LNCAP (cell line): ENCODE results near the gene MMAB.

Experiments
- TF ChIP-seq, protein P1 (sequence below): fragments of 450-650 bp; IDR thresholded peaks from 2 replicates; pipeline ENCODE4 v1.5.1; 2017; ENCODE audit warnings: mild to moderate bottlenecking

Gene MMAB

DNA sequence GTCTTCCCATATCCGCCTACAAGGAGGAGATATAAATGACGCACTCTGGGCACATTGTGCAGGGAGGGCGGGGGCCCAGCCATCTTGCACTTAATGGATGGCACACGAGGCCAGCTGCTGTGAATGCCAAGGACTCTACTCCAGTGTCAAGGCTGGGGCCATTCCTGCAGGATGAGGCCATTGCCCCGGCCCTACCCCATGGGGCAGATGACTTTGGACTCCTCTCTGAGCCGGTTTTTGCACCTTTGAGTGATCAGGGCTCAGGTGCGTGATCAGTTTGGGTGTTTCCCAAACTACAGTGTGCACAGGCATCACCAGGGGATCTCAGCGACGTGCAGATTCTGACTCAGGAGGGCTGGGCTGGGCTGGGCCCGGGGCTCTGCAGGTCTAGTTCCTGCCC lies 16.1 kb downstream of the MMAB start:
- TF ChIP-seq, protein P1, sequence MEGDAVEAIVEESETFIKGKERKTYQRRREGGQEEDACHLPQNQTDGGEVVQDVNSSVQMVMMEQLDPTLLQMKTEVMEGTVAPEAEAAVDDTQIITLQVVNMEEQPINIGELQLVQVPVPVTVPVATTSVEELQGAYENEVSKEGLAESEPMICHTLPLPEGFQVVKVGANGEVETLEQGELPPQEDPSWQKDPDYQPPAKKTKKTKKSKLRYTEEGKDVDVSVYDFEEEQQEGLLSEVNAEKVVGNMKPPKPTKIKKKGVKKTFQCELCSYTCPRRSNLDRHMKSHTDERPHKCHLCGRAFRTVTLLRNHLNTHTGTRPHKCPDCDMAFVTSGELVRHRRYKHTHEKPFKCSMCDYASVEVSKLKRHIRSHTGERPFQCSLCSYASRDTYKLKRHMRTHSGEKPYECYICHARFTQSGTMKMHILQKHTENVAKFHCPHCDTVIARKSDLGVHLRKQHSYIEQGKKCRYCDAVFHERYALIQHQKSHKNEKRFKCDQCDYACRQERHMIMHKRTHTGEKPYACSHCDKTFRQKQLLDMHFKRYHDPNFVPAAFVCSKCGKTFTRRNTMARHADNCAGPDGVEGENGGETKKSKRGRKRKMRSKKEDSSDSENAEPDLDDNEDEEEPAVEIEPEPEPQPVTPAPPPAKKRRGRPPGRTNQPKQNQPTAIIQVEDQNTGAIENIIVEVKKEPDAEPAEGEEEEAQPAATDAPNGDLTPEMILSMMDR: no peak

DNA sequence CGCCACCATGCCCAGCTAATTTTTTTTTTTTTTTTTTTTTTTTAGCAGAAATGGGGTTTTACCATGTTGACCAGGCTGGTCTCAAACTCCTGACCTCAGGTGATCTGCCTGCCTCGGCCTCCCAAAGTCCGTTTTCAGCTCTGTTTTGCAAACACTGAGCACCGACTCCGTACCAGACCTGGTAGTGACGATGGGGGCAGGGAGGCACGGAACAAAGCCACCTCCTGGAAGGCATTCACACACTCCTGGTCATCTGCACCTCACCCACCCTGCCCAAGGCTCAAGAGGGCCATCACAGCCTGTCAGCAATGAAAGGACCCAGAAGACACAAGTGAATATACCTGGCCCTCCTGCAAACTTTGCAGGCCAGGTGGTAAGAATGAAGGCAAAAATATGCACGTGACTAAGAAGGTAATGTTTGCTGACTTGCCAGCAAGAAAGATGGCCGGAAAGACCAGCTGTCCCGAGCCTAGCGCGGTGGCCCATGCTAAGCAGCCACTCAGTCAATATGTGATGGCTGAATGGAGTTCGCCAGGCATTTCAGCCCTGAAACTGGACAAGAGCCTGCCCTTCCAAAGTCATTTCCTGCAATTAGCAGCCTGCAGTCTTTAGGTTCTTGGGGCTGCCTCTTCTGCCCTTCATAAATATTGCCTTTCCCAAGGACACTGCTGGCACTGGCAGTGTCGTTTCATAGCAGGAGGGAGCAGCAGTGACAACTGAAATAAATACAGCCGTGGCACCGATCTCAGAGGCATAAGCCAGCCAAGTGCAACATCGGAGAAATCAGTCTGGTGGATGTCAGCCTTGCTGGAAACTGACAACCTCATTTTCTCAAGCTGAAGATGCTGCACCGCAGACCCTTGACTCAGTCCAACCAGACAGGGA lies 17.6 kb downstream of the MMAB start:
- TF ChIP-seq, protein P1: no peak

DNA sequence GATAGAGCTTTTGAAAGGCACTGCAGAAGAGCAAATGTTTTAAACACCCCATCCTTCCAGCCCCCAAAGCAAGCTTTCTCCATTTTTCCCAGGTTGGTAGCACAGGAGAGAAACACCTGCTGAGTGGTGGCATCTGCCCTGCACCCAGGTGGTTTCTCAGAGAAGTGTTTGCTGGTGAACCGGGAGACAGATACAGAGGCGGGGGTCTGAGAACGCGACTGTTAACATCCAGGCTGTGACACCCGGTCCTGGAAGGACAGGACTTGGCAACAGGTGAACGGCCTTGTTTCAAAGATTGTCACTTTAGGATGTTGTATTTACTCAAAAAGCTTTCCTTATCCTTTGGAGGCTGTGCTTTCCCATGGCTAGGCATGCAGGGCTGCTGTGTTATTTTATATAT lies 18.5 kb downstream of the MMAB start:
- TF ChIP-seq, protein P1: no peak

DNA sequence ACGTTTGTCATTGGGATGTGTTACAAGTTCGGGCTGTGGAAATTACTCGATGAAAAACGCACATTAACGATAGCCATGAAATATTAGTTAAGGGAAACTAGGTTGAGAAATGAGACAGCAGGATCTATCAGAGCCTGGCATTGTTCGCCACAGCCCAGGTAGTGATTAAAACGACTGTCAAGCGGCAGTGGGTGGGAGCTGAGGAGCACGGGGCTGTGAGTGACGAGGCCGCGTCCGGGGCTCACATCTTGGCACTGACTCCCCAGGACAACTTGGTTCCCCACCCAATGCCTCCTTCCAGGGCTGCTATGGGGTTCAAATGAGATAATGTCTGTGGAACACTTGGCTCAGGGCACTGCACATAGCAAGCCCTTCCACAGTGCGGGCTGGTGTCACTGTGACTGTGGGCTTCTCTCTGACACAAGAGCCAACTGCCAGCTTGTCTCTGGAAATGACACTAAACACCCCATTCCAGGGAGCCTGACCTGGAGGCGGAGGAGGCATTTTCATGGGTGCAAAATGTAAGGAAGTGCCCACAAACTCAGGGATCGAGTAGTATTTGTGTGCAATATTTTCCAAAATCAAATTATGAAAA lies 19.3 kb downstream of the MMAB start:
- TF ChIP-seq, protein P1: no peak

DNA sequence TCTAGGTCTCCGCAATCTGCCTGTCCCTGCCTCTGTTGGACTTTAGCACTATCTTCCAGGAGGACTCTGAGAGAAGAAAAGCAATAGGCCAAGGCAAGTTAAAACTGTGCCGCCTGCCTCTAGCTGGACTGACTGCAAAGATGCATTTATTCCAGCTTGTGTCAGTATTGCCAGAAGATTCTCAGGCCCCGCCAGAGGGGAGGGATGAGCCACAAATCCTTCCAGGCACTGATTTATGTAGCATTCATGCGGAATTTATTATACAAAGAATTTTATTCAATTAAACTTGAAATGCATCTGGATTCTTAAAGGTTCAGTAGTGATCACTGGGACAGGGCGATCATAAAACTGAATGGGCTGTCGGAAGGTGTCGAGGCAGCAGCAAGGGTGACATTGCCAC lies 19.8 kb downstream of the MMAB start:
- TF ChIP-seq, protein P1: no peak

DNA sequence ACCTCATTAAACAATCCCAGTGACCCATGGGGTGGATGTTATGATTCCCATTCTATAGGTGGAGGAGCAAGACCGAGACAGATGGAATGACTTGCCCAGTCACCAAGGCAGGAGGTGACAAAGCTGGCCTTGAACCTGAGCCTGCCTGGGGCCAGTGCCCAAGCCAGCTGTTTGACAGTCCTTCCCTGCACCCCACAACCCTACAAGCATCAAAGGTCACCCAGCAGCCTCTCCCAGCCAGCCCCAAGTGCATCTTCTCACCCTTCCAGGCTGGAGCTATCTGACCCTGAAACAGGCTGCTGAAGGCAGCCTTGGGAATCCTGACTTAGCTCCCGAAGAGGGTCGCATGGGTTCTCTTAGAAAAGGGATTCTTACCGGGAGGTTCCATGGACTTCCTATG lies 20.3 kb downstream of the MMAB start:
- TF ChIP-seq, protein P1: no peak

DNA sequence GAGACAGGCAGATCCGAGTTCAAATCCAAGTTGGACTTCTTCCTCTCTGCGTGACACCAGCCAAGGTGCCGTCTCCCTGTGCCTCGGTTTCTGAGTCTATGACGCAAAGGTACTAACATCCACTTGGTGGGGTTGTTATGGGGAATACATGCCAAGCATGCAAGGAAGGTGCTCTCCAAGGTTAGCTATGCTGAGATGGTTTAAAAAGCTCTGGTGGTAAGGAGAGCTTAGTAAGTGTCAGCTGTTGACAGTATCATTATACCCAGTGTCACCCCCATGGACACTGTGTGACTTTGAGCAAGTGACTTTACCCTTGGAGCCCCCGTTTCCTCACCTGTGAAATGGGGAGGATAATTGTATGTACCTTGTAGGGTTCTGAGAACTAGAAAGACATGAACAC lies 22.2 kb downstream of the MMAB start:
- TF ChIP-seq, protein P1: no peak
